GM12872 (cell line): ENCODE results near the gene TOX3.

ENCODE experiments used
- TF ChIP-seq, protein P1 (sequence below): IDR thresholded peaks from 3 replicates; pipeline ENCODE4 v1.5.1; 2011; ENCODE audit warnings: low read depth, mild to moderate bottlenecking, low read length, moderate library complexity; ENCODE audit not compliant: insufficient read depth

Gene TOX3

DNA sequence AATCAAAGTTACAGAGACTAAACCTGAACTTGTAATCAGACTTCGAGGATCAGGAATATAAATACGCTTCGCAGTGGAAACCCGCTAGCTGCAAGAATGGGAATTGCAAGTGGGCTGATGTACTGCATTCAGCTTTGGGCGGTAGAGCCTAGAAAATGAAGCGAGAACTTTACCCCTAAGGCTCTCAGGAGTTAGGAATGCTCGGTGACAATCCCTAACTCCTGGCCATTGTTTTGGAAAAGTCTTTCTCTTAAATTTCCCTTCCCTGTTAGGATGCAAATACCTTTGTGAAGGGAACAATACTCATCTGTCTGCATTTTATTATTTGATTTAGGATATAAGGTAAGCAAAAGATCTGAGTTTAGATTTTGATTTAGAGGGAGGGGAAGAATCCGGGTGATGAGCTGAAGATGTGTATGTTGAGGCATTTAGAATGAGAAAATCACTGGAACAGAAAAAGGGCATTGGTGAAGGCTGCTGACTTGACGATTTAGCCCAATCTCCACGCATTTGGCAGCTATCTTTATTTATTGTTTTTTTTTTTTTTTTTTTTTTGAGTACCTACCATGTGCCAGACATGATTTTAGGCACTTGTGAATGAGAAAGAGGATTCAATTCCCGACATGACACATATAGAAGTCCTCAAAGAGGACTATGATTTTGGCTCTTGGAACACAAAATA is 2.2 kb upstream of the TOX3 start:
- TF ChIP-seq, protein P1, sequence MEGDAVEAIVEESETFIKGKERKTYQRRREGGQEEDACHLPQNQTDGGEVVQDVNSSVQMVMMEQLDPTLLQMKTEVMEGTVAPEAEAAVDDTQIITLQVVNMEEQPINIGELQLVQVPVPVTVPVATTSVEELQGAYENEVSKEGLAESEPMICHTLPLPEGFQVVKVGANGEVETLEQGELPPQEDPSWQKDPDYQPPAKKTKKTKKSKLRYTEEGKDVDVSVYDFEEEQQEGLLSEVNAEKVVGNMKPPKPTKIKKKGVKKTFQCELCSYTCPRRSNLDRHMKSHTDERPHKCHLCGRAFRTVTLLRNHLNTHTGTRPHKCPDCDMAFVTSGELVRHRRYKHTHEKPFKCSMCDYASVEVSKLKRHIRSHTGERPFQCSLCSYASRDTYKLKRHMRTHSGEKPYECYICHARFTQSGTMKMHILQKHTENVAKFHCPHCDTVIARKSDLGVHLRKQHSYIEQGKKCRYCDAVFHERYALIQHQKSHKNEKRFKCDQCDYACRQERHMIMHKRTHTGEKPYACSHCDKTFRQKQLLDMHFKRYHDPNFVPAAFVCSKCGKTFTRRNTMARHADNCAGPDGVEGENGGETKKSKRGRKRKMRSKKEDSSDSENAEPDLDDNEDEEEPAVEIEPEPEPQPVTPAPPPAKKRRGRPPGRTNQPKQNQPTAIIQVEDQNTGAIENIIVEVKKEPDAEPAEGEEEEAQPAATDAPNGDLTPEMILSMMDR = 0 out of 3 replicates have a peak, but pooled peaks have one; percentile 9

DNA sequence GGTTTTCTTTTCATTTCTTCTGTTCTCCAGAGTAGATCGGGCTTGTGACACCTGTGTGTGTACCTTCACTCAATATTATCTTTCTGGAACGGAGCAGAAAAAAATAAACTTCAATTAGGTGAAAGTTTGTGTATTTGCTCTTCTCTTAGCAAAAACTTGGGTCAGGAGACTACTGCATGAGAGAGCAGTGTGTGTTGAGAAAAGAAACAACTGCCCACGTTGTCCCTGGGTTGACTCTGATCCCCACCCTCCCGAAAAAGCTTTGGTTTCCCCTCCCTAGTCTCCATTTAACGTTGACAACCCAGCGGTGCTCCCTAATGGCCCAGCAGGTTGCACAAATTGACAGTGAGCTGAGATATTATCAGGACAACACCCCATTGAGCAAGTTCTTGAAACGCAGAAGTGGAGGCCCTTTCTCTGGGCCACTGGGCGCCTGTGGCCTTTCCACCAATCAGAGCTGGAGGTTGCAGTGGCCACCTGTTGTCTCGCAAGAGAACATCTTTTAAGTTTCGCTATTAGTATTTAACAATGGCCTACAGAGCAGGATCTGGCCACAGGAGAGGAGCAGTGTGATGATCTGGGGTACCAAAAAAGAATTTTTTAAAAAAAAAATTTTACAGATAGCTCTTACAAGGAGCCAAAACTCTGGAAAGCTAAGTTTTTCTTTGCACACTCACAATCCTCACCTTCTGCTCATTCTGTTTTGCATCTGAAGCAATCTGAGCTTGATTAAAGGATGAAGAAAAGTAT is 1.5 kb upstream of the TOX3 start:
- TF ChIP-seq, protein P1 = no peak

DNA sequence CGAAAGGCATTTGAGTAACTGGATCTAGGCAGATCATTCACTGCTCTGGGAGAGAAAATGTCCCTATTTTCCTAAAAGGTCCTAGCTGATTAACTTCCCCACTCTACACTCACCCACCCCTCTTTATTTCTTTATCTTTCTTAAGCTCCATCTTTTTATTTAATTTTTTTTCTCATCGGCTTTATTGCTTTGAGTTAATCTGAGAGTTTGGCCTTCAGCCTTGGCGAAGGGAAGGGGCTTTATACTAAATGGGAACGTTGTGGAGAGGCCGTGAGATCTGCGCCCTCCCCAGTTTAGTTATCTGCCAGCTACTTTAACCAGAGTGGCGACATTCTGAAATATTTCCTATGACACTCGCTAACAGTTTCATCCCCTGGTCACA is 882 bp upstream of the TOX3 start:
- TF ChIP-seq, protein P1 = no peak

DNA sequence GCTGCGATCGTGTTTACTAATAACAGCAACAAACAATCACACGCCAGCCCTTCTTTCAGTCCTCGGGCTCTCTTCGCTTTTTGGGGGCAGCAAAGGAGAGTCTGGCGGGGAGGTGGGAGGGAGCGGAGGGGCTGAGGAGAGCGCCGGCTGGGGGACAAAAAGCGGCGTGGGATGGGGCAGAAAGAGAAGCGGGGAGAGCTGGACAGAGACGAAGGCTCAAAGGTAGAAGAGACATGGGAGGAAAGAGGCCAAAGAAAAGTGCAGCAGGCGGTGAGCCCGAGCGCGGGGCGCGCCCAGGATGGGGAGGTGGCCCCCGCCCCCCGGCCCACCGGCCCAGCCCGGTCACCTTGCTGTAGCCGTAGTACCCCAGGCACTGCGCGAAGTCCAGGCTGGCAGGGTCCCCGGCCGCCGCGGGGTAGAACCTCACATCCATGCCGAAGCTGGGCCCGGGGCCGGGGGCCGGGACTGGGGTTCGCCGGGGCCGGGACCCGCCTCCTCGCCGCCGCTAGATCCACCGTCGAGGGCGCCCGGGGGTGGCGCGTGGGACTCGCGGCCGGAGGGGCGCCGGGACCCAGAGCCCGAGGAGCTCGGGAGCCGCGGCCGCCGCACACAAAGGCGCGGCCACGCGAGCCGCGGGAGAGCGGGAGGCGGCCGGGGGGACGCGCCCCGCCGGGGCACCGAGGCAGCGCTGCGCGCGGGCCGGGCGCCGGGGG is 496 bp downstream of the TOX3 start:
- TF ChIP-seq, protein P1 = no peak

DNA sequence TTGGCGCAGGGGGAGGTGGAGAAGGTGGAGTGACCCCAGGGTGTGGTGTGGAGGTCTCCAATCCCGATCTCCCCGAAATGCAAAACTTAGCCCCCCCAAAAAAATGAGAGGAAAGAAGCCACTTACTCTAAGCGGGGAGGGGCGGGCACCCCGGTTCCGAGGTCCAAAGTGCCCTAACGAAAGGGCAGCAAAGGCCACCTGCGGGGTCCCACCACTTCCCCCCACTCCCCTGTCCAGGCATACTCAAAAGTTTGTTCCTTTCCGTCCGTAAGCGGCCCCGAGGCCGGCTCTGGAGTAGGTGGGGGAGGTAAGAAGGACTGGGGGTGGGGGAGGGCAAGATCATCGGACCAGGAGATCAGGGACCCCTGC is 1.1 kb downstream of the TOX3 start:
- TF ChIP-seq, protein P1 = no peak

GRCh38 chr16:52545222-52545897 is 1.6 kb downstream of the TOX3 start:
- TF ChIP-seq, protein P1 = no peak

DNA sequence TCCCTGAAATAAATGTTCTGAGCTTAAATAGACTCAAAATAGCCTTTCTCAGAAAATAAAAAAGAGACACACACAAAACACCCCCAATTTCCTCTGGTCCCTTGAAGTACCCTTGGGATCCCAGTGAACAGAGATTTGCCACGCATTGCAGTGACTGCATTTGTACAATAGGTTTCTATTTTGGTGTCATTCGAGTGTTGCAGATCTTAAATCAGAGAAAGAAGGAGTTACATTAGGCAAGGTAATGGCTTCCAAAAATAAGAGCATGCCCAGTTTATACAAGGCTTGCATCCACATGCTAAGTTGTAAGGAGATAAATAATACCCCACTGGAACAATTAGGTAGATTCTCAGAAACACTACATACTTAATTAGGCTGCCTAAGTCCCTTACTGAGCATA is 2.2 kb downstream of the TOX3 start:
- TF ChIP-seq, protein P1 = no peak
